Right hindlimb (tissue), 1 donor: ENCODE data around the gene ARRDC2.
"Not testable (repeated sequence)": the region's sequence is repeated elsewhere in the genome, so short reads cannot be mapped to it uniquely, and the experiment has no call there.

ENCODE experiments used
- DNase-seq: peaks from one replicate; pipeline ENCODE4 v3.0.0-alpha.2; 2018

ARRDC2 gene

DNA sequence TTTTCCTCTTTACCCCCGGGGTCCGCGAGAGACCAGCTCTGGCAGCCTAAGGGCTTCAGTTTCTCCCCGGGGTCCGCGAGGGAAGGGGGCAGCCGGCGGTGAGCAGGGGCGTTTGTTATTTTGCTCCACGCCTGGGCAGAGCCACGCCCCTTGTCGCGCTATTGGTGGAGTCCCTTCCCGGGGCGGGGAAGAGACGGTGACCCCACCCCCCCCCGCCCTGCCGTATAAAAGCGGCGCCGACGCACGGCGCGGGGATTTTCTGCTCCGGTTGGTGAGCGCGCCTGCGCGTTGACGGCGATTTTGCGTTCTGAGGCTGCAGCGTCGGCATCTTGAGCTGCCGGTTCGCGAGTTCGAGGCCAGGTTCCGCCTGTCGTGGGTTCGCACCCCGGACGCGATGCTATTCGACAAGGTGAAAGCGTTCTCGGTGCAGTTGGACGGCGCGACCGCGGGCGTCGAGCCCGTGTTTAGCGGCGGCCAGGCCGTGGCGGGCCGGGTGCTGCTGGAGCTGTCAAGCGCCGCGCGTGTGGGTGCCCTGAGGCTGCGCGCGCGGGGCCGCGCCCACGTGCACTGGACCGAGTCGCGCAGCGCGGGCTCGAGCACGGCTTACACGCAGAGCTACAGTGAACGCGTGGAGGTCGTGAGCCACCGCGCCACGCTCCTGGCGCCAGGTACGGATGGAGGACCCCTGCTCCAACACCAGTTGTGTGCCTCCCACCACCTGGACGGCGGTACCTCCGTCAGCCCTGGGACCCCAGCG lies at the start of gene ARRDC2:
ARRDC2 (plus strand) TSS at position 254 of the 757 bp plus-strand sequence; CDS start at position 395, 141 bp downstream.
- DNase-seq, result peak; percentile 96

DNA sequence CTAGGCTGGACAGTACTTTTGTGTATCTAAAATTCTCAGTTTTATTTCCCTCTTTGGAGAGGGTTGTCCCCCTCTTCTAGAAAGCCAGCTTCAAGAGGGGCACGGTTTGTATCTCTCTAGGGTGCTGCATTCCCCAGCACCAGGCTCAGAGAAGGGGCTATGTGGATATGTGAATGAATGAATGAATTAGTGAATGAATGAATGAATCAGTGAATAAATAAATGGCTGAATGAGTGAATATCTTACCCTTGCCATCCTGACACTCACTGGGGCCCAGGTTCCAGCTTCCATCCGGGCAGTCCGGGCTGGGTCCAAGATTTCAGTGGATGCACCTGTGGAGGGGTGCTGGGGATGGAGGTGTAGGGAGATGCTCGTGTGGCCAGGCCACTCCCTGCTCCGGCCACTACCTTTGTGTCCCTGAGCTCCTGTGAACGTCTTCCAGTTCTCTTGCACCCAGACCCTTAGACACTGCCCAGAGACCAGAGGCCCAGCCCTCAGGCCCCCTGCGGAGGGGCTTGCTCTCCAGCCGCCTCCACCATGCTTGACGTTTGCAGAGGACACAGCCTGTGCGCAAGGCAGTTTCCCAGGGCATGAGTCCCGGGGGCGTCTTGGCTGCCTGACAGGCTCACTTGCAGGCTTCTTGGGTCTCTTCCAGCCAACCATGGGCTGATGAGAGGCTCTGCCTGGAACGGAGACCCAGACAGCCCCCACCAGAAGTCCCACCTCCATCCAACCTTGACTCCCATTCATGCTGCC lies 43.9 kb upstream of the ARRDC2 start:
- no peak for DNase-seq

DNA sequence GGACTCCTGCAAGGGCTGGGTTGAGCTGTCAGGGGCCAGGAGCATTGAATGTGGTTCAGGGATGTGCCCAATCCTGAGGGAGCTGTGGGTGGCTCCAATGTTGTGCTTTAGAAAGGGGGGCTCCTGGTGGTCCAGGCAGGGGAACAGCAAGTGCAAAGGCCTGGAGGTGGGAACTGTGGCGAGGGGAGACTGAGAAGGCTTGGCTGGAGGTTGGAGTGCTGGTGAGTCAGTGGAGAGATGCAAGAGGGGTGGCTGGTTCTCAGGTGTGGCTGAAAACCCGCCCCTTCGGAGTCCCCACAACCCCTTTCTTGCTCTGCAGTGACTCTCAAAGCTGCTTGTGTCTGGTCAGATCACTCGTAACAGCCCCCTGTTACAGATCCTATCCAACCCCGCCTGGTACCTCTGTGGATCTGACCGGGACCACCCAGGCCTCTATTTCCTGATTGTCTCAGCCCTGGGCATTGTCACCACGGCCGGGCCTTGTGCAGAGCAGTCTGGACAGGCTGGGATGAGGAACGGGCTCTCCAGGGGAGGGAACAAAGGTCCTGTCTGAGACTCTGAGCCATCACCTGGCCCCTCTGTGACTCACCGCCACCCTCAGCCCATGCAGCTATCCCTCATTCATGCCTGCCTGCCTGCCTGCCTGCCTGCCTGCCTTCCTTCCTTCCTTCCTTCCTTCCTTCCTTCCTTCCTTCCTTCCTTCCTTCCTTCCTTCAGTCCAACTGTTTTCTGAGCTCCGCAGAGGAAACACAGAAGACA lies 42.4 kb upstream of the ARRDC2 start:
- DNase-seq, result no peak

DNA sequence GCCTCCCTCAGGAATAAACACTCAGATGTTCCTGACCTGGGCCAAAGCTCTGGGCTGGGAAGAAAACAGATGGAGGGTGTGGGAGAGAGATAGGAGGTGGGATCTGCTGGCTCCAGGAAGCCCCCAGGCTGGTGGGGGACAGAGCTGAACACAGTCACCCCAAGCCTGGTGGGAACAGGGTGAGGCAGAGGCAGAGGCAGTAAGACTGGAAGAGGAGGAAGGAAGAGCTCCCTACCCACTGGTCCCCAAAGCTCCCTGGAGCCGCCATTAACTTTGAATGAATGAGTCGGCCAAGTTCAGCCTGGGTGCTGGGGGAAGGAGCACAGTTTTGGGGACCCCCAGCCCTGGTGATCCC lies 41.9 kb upstream of the ARRDC2 start:
- DNase-seq, result no peak

- peak; percentile 47 for DNase-seq
Observed at GRCh38 chr19:17966550-17967256, 41.3 kb upstream of the ARRDC2 start, which contains the start of gene KCNN1. Gene KCNN1, plus strand, starts transcription at chr19:17967107. Its CDS starts 6,782 bp downstream, at chr19:17973889.

DNA sequence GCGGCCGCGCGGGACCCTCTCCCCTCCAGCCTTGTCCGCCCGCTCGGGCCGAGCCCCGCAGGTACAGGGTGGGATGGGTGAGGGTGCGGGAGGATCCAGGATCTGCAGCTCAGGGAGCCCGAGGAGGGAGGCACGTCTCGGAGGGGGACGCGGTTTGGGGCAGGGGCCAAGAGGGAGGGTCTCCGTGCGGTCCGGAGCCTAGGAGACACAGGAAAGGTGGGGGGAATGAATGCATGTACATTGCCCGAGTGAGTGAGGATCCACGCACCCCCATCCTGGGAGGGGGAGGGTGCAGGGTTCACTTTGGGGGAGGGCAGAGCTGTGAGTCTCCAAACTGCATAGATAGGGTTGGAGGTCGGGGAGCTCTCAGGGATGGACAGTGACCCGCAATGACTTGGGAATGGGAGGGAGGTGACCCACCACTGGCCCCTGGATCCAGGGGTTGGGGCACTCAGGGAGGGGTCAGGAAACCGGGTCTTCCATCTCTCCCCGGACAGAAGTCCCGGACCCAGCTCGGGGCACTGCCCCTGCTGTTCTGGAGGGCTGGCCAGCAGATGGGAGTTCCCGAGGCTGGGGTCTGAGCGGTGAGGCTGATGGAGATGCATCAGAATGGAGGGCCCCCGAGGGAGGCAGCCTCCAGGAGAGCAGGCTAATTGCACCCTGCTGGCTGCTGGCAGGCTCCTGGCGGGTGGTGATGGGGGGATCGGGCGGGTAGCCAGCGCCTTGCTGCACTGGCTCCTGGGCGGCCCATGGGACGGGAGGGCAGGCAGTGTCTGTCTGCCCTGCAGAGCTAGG lies 40.5 kb upstream of the ARRDC2 start:
- DNase-seq, result no peak

- no peak for DNase-seq
Observed at GRCh38 chr19:17968362-17968761, 39.6 kb upstream of the ARRDC2 start.

DNA sequence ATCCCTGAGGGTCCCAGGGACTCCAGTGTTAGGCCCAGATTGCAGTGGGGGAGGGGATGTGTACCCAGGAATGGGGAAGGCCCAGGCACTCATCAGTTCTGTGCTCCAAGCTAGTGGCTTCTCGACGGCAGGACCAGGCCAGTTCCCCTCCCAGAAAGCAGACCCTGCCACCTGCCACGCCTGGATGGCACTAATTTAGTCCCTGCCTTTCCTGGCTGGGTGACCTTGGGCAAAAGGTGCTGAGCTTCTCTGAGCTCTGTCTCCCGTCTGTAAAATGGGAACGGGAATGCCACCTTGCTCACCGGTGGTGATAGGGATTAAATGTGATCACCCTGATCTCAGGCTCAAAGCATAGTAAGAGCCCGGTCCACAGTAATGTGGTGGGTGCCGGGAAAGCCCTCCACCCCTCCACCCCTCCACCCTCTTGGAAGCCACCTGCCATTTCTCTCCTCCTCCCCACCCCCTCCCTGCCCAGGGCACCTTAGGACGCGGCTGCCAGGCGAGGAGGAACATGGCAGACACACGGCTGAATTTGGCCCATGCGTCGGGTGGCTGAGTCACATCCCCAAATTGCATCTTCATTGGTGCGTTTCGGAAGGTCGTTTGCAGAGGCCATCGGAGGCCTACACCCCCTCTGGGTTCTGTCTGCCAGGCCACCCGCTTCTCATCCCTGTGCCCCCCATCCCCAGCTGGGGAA lies 38.7 kb upstream of the ARRDC2 start:
- no peak for DNase-seq

GRCh38 chr19:17972230-17972629 lies 35.7 kb upstream of the ARRDC2 start:
- DNase-seq, result no peak

DNA sequence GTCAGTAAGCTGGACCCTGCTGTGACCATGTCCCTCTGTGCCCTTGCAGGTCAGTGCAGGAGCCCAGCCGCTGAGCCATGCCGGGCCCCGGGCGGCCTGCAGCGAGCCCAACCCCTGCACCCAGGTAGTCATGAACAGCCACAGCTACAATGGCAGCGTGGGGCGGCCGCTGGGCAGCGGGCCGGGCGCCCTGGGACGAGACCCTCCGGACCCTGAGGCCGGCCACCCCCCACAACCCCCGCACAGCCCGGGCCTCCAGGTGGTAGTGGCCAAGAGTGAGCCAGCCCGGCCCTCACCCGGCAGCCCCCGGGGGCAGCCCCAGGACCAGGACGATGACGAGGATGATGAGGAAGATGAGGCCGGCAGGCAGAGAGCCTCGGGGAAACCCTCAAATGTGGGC lies 34.2 kb upstream of the ARRDC2 start:
- no peak for DNase-seq

GRCh38 chr19:17974551-17974950 lies 33.4 kb upstream of the ARRDC2 start:
- DNase-seq, result no peak

DNA sequence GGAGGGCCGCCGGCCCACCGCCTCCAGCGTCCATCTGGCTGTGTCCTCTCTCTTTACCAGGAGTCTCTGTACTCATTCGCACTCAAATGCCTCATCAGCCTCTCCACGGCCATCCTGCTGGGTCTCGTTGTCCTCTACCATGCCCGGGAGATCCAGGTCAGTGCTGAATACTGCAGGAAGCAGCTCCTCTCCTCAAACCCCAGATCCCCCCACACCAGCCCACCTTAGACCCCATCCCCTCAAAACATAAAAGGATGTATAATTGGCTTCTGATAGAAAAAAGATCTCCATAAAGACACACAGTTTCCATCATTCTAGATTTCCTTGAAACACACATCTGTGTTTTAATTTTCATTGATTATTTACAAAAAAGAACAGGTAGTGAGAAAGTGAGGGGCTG lies 32.9 kb upstream of the ARRDC2 start:
- no peak for DNase-seq

DNA sequence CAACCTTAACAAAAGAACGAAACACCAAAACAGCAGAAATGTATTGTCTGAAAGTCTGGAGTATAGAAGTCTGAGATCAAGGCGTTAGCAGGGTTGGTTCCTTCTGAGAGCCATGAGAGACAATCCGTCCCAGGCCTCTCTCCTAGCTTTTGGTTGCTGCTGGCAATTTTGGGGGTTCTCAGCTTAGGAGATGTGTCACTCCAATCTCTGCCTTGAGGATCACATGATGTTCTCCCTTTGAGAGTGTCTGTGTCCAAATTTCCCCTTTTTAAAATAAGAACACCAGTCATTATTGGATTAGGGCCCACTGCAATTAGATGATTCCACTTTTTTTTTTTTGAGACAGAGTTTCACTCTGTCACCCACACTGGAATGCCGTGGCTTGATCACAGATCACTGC lies 30.9 kb upstream of the ARRDC2 start:
- no peak for DNase-seq

- DNase-seq, result no peak
Observed at GRCh38 chr19:17977488-17977887, 30.5 kb upstream of the ARRDC2 start.

GRCh38 chr19:17981611-17982010 lies 26.4 kb upstream of the ARRDC2 start:
- DNase-seq, result no peak

- no peak for DNase-seq
Observed at GRCh38 chr19:17982430-17982829, 25.5 kb upstream of the ARRDC2 start.

- no peak for DNase-seq
Observed at GRCh38 chr19:17985037-17985818, 22.7 kb upstream of the ARRDC2 start.

DNA sequence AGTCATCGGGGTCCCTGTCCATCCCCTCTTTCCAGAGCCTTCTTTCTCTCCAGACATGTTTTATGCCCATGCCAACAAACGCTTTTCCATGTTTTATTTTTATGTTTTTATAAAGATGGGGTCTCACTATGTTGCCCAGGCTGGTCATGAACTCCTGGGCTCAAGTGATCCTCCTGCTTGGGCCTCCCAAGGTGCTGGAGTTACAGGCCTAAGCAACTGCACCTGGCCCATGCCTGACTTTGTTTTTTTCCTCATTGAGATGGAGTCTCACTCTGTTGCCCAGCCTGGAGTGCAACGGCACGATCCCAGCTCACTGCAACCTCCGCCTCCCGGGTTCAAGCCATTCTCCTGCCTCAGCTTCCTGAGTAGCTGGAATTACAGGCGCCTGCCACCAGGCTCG lies 21.4 kb upstream of the ARRDC2 start:
- DNase-seq, result not testable (repeated sequence)

DNA sequence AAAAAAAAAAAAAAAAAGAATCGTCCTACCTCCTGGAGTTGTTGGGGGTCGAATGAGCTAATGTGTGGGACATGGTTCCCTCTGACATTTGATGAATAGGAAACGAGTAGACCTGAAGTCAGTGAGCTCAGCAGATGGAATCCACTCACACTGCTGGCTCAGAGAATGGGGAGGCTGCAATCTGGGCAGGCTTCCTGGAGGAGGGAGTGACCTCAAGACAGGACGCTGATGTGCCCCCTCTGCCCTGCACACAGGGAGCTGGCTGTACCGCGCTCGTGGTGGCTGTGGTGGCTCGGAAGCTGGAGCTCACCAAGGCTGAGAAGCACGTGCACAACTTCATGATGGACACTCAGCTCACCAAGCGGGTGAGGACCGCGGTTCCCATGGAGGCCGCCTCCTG lies 19.8 kb upstream of the ARRDC2 start:
- DNase-seq, result no peak

- no peak for DNase-seq
Observed at GRCh38 chr19:17989425-17990094, 18.4 kb upstream of the ARRDC2 start.
